Left ventricle myocardium inferior (tissue), 1 donor: ENCODE results near the gene CHRM1. TPM values are rescaled to one million over a fixed set of nuclear protein-coding genes. Genes with fewer than 3 reads are reported as not detected.
"Not testable (repeated sequence)": the region's sequence is repeated elsewhere in the genome, so short reads cannot be mapped to it uniquely, and the experiment has no call there.

Experiments
- DNase-seq: peaks from one replicate; pipeline ENCODE4 v3.0.0-alpha.2; 2020
- H3K27ac ChIP-seq: fragments of 200-600 bp; replicated peaks from 2 replicates; pipeline ENCODE4 v1.8.0; 2021
- H3K27me3 ChIP-seq: fragments of 200-600 bp; 2 replicates; pipeline ENCODE4 v1.8.0; 2021; ENCODE audit warnings: low read depth
- H3K36me3 ChIP-seq: fragments of 200-600 bp; 2 replicates; pipeline ENCODE4 v1.8.0; 2021
- H3K4me1 ChIP-seq: fragments of 200-600 bp; 2 replicates; pipeline ENCODE4 v1.8.0; 2021
- H3K4me3 ChIP-seq: fragments of 200-600 bp; 2 replicates; pipeline ENCODE4 v1.8.0; 2021; ENCODE audit warnings: mild to moderate bottlenecking, moderate library complexity
- H3K9me3 ChIP-seq: fragments of 200-600 bp; replicated peaks from 2 replicates; pipeline ENCODE4 v1.8.0; 2021
- intact Hi-C: fragments of 100-400 bp; cut with micrococcal nuclease; formaldehyde crosslinking; loops from one replicate; pipeline ENCODE4 v1.11.0; 2022
- total RNA-seq: library from RNA; stranded (reverse); fragmentation: NEBNext Ultra II Directional; extraction: Animal tissue kit (Norgen Biotek cat#: 25700); gene quantifications from one replicate; pipeline ENCODE4 v1.2.1, GENCODE V29; 2021
- TF ChIP-seq, protein P1 (sequence below): fragments of 200-600 bp; IDR thresholded peaks from 2 replicates; pipeline ENCODE4 v1.8.0; 2021; ENCODE audit warnings: antibody characterized with exemption, mild to moderate bottlenecking, borderline replicate concordance
- donor health status: DM: no; HTN: yes; CAD: no; lungs with severe emphysema.

CHRM1 gene
- total RNA-seq, 1 donor from 2014 or later, result not detected

DNA sequence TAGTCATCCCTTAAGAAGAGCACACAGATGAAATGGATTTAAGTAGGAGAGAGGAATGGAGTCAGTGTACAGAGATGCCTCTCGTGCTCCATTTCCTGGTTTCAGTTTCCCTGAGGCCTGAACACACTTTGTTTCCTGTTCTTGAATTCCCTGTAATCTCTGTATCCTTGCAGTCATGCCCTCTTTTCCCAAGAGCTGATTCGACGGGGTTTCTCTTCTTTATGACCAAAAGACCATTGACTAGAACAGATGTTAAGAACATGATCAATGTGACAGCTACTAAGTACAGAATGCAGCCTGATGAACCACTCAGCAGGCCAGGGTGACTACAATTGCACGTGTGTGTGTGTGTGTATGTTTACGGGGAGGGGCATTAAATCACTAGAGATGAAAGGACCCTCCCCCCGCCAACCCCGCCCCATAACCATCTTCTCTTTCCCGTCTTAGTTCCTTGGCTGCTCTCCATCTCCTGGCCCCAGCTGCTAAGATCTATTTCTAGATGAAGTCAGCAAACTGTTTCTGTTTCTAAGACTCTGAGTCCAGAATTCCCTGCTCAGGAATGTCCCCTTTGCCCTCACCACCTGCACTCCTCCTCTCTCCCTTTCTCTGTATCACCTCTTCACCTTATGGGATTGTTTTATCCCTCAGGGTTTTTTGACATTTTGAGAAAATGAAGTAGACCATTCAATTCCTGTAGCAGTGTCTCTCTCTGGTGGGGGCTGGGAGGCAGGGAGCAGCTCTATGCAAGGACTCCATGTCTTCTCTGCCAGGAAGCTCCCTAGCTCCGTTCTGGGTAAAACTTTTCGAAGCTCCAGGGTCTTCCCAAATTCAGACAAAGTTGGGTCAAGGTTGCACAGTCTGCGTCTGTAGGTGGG is 37.6 kb upstream of the CHRM1 start:
- intact Hi-C loops, result no loop called here
- H3K36me3 ChIP-seq, result no peaks in the 10 kb centered on the region
- no peaks in the 10 kb centered on the region for H3K9me3 ChIP-seq
- peak overlapping the region; percentile 43 for H3K27ac ChIP-seq
- no peak overlapping the region for H3K4me3 ChIP-seq
- H3K4me1 ChIP-seq, result peaks cover 16% of the 10 kb centered on the region
- H3K27me3 ChIP-seq, result peaks cover 16% of the 10 kb centered on the region
- TF ChIP-seq, protein P1, sequence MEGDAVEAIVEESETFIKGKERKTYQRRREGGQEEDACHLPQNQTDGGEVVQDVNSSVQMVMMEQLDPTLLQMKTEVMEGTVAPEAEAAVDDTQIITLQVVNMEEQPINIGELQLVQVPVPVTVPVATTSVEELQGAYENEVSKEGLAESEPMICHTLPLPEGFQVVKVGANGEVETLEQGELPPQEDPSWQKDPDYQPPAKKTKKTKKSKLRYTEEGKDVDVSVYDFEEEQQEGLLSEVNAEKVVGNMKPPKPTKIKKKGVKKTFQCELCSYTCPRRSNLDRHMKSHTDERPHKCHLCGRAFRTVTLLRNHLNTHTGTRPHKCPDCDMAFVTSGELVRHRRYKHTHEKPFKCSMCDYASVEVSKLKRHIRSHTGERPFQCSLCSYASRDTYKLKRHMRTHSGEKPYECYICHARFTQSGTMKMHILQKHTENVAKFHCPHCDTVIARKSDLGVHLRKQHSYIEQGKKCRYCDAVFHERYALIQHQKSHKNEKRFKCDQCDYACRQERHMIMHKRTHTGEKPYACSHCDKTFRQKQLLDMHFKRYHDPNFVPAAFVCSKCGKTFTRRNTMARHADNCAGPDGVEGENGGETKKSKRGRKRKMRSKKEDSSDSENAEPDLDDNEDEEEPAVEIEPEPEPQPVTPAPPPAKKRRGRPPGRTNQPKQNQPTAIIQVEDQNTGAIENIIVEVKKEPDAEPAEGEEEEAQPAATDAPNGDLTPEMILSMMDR, result no peak
- DNase-seq, result peak; percentile 41

DNA sequence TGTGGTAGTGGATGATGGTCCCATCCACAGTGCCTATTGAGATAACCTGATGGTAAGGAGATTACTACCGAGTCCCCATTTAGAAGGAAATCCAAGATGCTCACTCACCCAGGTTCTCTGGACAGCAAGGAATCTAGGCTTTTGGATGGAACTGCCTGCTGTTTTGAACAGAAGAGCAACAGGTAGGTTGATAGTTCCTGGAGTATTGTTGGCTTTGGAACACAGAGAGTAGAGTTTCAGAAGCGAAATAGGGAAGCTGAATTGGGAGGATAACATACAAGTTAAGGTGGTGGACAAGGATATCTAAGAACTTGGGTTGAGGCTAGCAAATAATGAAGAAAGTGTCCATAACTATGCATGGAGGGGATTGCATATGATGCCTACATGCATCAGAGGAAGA is 36.0 kb upstream of the CHRM1 start:
- DNase-seq, result no peak
- H3K36me3 ChIP-seq, result no peaks in the 10 kb centered on the region
- TF ChIP-seq, protein P1, result no peak
- intact Hi-C loops, result no loop called here
- H3K4me1 ChIP-seq, result peaks cover 16% of the 10 kb centered on the region
- no peaks in the 10 kb centered on the region for H3K9me3 ChIP-seq
- peaks cover 16% of the 10 kb centered on the region for H3K27me3 ChIP-seq
- no peak overlapping the region for H3K27ac ChIP-seq
- no peak overlapping the region for H3K4me3 ChIP-seq

DNA sequence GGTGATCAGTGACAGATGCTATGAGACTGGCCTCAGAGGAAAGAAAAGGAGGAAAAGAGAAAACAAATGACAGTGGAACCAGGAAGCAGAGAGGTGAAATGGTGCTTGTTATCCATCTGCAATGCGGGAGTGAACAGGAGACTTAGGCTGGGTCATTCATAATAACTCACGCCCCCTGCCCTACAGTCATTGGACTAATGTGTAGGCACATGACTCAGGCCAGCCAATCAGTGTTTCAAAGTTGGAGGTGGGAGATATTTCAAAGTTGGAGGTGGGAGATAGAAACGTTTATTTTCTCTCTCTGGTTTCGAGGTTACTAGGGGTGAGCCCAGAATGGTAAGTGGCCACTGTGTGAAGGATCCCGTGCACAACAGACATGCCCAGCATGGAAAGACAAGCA is 33.3 kb upstream of the CHRM1 start:
- no peak for DNase-seq
- H3K36me3 ChIP-seq, result no peaks in the 10 kb centered on the region
- TF ChIP-seq, protein P1, result no peak
- no peak overlapping the region for H3K4me3 ChIP-seq
- peaks cover 16% of the 10 kb centered on the region for H3K27me3 ChIP-seq
- peaks cover 13% of the 10 kb centered on the region for H3K4me1 ChIP-seq
- H3K9me3 ChIP-seq, result no peaks in the 10 kb centered on the region
- no peak overlapping the region for H3K27ac ChIP-seq
- intact Hi-C loops, result no loop called here

DNA sequence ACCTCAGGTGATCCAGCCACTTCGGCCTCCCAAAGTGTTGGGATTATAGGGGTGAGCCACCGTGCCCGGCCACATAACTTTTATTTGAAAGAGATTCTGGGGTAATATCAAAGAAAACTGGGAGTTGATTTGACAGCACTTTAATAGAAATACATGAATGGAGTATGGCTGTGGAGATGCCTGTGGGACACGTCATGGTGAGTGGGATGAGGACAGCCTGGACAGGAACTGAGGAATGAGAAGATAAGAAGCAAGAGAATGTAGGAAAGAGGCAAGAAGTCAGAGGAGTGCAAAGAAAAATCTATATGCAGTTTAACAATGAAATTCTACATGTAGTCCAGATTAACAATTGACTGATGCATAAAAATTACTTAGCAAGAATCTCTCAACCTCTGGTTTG is 32.6 kb upstream of the CHRM1 start:
- H3K36me3 ChIP-seq, result no peaks in the 10 kb centered on the region
- TF ChIP-seq, protein P1, result no peak
- intact Hi-C loops, result no loop called here

DNA sequence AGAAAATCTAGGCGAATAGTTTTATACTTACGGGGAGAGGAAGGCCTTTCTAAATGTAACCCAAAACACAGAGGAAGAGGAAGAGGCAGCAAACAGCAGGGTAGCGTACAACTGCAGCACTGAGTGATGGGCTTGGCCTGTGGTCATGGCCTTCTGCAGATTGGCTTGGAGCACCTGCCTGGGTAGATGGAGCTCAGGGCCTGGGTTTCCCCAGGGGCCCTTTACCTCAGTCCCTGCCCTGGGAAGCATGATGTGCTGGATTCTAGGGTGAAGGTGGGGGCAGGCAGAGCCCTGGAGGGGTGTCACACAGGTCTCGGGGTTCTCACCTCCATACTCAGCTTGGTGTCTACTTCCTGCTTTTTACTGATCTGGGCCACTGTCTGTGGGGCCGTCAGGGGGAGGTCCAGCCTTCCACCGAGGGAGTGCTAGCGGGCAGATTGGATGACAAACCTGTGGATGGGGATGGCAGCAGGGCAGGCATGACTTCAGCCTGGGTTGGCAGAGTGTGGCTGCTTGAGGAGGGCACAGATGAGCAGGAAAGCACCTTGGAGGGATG is 27.7 kb upstream of the CHRM1 start:
- H3K36me3 ChIP-seq, result no peaks in the 10 kb centered on the region
- H3K4me3 ChIP-seq, result no peak overlapping the region
- intact Hi-C loops, result no loop called here
- TF ChIP-seq, protein P1, result no peak
- no peaks in the 10 kb centered on the region for H3K4me1 ChIP-seq
- no peaks in the 10 kb centered on the region for H3K27me3 ChIP-seq
- DNase-seq, result no peak
- H3K9me3 ChIP-seq, result peaks cover 13% of the 10 kb centered on the region
- H3K27ac ChIP-seq, result no peak overlapping the region

More for the DNA sequence above, 32.6 kb upstream of the CHRM1 start:
- Histone ChIP-seq H3K4me3 (no peak overlapping the region), H3K4me1 (peaks cover 6% of the 10 kb centered on the region), H3K9me3 (no peaks in the 10 kb centered on the region), H3K27ac (no peak overlapping the region), H3K27me3 (peaks cover 16% of the 10 kb centered on the region)
- no peak for DNase-seq

DNA sequence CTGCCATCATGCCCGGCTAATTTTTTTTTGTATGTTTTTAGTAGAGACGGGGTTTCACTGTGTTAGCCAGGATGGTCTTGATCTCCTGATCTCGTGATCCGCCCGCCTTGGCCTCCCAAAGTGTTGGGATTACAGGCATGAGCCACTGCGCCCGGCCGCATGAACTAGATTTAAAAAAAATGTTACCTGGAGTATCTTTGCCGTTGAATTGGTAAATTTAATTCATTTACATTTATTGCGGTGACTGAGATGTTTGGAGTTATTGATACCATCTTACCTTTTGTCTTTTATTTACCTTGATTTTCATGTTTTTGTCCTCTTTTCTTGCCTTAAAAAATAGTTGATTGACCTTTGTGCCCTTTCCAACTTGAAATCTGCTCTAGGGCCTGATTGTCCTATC is 24.4 kb upstream of the CHRM1 start:
- peaks cover 13% of the 10 kb centered on the region for H3K9me3 ChIP-seq
- H3K4me3 ChIP-seq, H3K27ac ChIP-seq, intact Hi-C loops, H3K4me1 ChIP-seq, H3K36me3 ChIP-seq, DNase-seq, H3K27me3 ChIP-seq: not testable (repeated sequence)

DNA sequence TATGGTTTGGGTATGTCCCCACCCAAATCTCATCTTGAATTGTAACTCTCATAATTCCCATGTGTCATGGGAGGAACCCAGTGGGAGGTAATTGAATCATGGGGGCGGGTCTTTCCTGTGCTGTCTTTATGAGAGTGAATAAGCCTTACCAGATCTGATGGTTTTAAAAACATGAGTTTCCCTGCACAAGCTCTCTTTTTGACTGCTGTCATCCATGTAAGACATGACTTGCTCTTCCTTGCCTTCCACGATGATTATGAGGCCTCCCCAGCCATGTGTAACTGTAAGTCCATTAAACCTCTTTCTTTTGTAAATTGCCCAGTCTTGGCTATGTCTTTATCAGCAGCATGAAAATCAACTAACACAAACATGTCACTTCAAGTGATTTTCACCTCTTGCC is 16.4 kb upstream of the CHRM1 start:
- intact Hi-C loops, H3K9me3 ChIP-seq, H3K4me3 ChIP-seq, H3K4me1 ChIP-seq, H3K27me3 ChIP-seq, DNase-seq, H3K36me3 ChIP-seq, H3K27ac ChIP-seq: not testable (repeated sequence)
